GM21360 (cell line): ENCODE data around the gene ZC3H11A.
"Not testable (repeated sequence)": the region's sequence is repeated elsewhere in the genome, so short reads cannot be mapped to it uniquely, and the experiment has no call there.

Source experiments
- ATAC-seq: cut with Tn5 transposase; IDR thresholded peaks from one replicate; pipeline ENCODE4 v1.9.1; 2021; ENCODE audit warnings: mild to moderate bottlenecking, moderate library complexity; ENCODE audit not compliant: unreplicated experiment

The ZC3H11A gene

DNA sequence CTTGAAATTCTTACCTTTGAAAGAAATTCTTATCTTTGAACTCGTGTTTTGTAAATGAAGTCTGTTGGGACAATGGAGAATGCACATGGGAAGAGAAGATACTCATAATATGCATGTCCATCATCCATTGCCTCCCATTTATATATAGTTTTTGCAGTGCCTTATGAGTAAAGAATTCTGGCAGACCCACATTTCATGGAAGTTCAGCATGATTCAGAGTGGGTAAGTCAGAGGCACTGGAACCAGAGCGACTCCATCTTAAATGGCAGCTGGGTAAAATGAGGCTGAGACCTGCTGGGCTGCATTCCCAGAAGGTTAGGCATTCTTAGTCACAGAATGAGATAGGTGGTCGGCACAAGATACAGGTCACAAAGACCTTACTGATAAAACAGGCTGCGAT, 16.6 kb upstream of the ZC3H11A start:
- ATAC-seq, result no peak

GRCh38 chr1:203781962-203782361, 13.5 kb upstream of the ZC3H11A start:
- no peak for ATAC-seq

GRCh38 chr1:203789966-203790365, 5.5 kb upstream of the ZC3H11A start:
- ATAC-seq, result no peak

DNA sequence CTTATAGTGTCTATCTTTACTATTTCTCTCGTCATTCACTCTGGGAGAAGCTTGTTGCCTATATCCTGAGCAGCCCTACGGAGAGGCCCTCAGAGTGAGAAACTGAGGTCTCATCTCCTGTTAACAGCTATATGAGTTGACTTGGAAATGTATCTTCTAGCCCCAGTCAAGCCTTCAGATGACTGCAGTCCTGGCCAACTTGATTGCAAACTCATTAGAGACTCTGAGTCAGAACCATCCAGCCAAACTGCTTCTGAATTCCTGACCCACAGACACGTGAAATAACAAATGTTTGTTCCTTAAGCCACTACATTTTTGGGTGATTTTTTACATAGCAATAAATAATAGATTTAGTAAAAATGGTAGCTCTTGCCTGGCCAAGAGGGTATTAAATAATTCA, 3.9 kb upstream of the ZC3H11A start:
- ATAC-seq, result no peak

- ATAC-seq, result no peak
Observed at GRCh38 chr1:203792486-203792885, 2.9 kb upstream of the ZC3H11A start.

DNA sequence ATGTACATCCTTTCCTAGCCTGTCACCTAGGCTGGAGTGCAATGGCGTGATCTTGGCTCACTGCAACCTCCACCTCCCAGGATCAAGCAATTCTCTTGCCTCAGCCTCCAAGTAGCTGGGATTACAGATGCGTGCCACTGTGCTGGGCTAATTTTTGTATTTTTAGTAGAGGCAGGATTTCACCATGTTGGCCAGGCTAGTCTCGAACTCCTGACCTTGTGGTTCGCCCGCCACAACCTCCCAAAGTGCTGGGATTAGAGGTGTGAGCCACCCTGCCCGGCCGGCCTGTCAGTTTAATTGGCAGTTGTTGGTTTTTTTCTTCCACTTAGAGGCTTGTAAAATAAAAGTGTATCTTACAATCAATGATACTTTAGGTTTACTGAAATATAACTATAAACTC, 1.9 kb upstream of the ZC3H11A start:
- ATAC-seq, result not testable (repeated sequence)

GRCh38 chr1:203794764-203795440, 521 bp upstream of the ZC3H11A start:
- ATAC-seq, result no peak

GRCh38 chr1:203796236-203796605, 798 bp downstream of the ZC3H11A start:
- no peak for ATAC-seq

- ATAC-seq, result no peak
Observed at GRCh38 chr1:203797216-203797615, 1.8 kb downstream of the ZC3H11A start.

DNA sequence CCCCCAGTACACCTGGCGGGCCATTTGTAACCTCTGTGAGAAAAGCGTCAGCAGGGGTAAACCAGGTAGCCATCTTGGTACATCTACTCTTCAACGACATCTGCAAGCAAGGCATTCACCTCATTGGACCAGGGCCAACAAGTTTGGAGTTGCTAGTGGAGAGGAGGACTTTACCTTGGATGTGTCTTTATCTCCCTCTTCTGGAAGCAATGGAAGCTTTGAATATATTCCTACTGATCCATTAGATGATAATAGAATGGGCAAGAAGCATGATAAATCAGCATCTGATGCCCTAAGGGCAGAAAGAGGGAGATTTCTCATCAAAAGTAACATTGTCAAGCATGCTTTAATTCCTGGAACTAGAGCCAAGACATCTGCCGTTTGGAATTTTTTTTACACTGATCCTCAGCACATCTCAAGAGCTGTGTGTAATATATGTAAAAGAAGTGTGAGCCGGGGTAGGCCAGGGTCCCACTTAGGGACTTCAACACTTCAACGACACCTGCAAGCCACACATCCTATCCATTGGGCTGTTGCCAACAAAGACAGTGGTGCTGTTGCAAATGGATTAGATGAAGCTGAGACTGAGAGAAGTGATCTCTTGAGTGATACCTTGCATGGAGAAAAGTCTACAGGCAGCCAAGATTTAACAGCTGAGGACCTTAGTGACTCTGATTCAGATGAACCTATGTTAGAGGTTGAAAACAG, 2.7 kb downstream of the ZC3H11A start:
- ATAC-seq, result no peak

DNA sequence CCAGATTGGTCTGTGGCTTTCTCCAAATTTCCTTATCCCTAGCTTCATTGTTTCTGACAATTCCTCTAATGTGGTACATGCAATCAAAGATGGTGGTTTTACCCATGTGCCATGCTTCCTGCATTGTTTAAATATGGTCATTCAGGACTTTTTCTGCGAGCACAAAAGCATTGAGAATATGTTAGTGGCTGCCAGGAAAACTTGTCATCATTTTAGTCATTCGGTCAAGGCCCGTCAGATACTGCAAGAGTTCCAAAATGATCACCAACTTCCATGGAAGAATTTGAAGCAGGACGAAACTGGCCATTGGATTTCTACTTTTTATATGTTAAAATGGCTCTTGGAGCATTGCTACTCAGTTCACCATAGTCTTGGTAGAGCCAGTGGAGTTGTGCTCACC, 3.7 kb downstream of the ZC3H11A start:
- no peak for ATAC-seq

- no peak for ATAC-seq
Observed at GRCh38 chr1:203799971-203800370, 4.5 kb downstream of the ZC3H11A start.

GRCh38 chr1:203805689-203806088, 10.3 kb downstream of the ZC3H11A start:
- ATAC-seq, result no peak

- no peak for ATAC-seq
Observed at GRCh38 chr1:203807196-203807595, 11.8 kb downstream of the ZC3H11A start.

DNA sequence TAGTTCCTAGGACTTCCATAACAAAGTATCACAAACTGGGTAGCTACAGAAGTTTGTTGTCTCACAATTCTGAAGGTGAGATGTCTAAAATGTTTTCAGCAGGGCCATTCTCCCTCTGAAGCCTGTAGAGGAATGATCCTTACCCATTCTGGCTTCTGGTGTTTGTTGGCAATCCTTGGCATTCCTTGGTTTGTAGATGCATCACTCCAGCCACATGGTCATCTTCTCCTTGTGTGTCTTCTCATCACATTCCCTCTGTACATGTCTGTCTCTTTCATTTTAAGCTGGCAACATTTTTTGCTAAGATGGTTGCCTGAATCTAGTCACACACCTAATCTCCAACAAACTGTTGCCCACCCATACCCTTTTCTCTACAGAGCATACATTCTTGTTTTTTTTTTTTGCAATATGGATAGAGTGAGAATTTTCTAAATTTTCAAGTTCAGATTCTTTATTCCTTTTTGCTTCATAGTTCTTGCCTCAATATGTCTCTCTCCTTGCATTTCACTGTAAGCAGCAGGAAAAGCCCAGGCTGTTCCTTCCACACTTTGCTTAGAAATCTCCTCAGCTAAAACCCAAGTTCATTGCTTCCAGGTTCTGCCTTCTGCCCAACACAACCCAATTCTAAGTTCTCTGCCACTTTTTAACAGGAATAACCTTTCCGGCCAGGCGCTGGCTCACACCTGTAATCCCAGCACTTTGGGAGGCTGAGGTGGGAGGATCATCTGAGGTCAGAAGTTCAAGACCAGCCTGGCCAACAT, 18.3 kb downstream of the ZC3H11A start:
- ATAC-seq, result no peak

GRCh38 chr1:203818399-203818798, 23.0 kb downstream of the ZC3H11A start:
- no peak for ATAC-seq

- no peak for ATAC-seq
Observed at GRCh38 chr1:203823306-203823705, 27.9 kb downstream of the ZC3H11A start.

DNA sequence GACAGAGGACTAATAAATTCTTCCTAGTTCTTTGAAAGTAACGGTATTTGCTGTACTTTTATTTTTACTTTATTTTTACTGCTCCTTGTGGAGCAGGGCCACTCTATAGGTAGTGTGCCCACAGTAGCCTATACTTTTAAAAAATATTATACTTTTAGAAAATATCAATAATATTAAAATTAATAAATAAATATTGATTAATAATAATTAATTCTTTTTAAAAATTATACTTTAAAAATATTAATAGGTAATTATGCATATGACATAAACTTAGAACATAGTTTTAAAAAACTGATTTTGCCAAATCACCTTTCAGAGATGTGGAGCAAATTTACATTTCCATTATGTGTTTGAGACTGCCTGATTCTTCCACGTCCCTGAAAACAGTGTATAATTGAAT, 30.8 kb downstream of the ZC3H11A start:
- ATAC-seq, result no peak

- no peak for ATAC-seq
Observed at GRCh38 chr1:203828002-203828401, 32.6 kb downstream of the ZC3H11A start.

DNA sequence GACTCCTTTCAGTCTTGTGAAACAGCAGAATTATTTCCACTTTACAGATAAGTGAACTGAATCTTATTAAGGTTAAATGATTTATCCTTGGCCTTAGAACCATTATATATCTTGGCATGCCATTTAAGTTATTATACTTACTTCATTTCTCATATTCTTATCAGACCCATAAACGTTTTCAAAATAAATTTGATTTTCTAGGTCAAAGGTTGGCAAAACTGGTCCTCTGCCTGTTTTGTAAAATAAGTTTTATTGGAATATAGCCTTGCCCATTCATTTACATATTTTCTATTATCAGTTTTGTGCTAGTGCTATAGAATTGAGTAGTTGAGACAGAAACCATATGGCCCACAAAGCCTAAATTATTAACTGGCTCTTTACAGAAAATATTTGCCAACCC, 33.1 kb downstream of the ZC3H11A start:
- ATAC-seq, result no peak

- ATAC-seq, result not testable (repeated sequence)
Observed at GRCh38 chr1:203829247-203829646, 33.8 kb downstream of the ZC3H11A start.

GRCh38 chr1:203835476-203835875, 40.1 kb downstream of the ZC3H11A start:
- no peak for ATAC-seq
